Esophagus squamous epithelium (tissue), 5 donors: ENCODE data around the gene AK8. TPM values are rescaled to one million over a fixed set of nuclear protein-coding genes. Genes with fewer than 3 reads are reported as not detected.
"Not testable (repeated sequence)": the region's sequence is repeated elsewhere in the genome, so short reads cannot be mapped to it uniquely, and the experiment has no call there.

Source experiments
- DNase-seq: peaks from one replicate; lab custom pipeline; 2025; lab: John Stamatoyannopoulos, UW
- H3K27ac ChIP-seq, 4 donors: fragments of 200-600 bp; sonication (generic); one replicate each; pipeline ENCODE4 v1.5.1; 2016 to 2019; ENCODE audit warnings: mild to moderate bottlenecking in 1 of 4
- H3K27me3 ChIP-seq, 4 donors: fragments of 200-600 bp; sonication (generic); 1 replicate in 3 of 4; 2 replicates in 1 of 4; pipeline versions ENCODE4 v1.5.1 to v1.6.0; 2017 to 2021; ENCODE audit warnings: antibody characterized with exemption in 1 of 4
- H3K36me3 ChIP-seq, 3 donors: fragments of 200-600 bp; sonication (generic); one replicate each; pipeline ENCODE4 v1.5.1; 2016 to 2019
- H3K4me1 ChIP-seq, 3 donors: fragments of 200-600 bp; sonication (generic); one replicate each; pipeline ENCODE4 v1.5.1; 2017 to 2019
- H3K4me3 ChIP-seq, 4 donors: fragments of 200-600 bp; sonication (generic); 1 replicate in 3 of 4; 2 replicates in 1 of 4; pipeline ENCODE4 v1.5.1; 2016 to 2019; ENCODE audit warnings: mild to moderate bottlenecking in 2 of 4, moderate library complexity in 1 of 4
- H3K9me3 ChIP-seq, 3 donors: fragments of 200-600 bp; sonication (generic); one replicate each; pipeline ENCODE4 v1.5.1; 2016 to 2019
- POLR2A ChIP-seq, 4 donors: fragments of 450-650 bp; IDR thresholded peaks; one replicate each; pipeline ENCODE4 v1.6.1; 2017; ENCODE audit warnings: antibody characterized with exemption in 4 of 4, mild to moderate bottlenecking in 4 of 4, moderate library complexity in 3 of 4
- WGBS, 2 donors: methylation state at CpG; one replicate each; pipeline ENCODE4 v1.1.5; 2018; 5-methylcytosine and 5-hydroxymethylcytosine counted together
- intact Hi-C: fragments of 100-400 bp; cut with DNase I; formaldehyde crosslinking; loops from one replicate; pipeline ENCODE4 v1.15.0; 2022
- total RNA-seq, 4 donors: library from RNA; depleted of rRNA; stranded (reverse); fragments of >200 nt; gene quantifications; one replicate each; pipeline ENCODE4 v1.1.0, GENCODE V29; 2016
- TF ChIP-seq, protein P1 (sequence below), 6 experiments: fragments of 450-650 bp in 4 of 6; fragments of 200-600 bp in 2 of 6; sonication (generic) in 2 of 6; IDR thresholded peaks; one replicate each; pipeline ENCODE4 v1.5.1; 2016 to 2019; ENCODE audit warnings: antibody characterized with exemption in 6 of 6, mild to moderate bottlenecking in 4 of 6, moderate library complexity in 4 of 6
- donor health status: DM: yes; HTN: yes; CAD: no.

Gene AK8
- total RNA-seq, 4 donors from 2014 or later, result 0.38 to 1.1 (median 0.48) TPM; not detected in 1

DNA sequence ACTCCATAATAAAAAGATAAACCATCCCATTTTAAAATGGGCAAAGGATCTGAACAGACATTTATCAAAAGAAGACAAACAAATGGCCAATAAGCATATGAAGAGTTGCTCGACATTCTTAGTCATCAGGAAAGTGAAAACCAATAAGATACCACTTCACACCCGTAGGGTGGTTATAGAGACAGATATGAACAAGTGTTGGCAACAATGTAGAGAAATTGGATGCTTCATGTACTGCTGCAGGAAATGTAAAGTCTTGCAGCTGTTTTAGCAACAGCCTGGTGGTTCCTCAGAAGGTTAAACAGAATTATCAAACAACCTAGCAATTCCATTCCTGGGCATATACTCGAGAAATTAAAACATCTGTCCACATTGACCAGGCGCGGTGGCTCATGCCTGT, 165.3 kb downstream of the AK8 start:
- Histone ChIP-seq H3K27ac (no peak overlapping the region), H3K4me3 (no peak overlapping the region), H3K4me1 (no peaks in the 10 kb centered on the region), H3K27me3 (peaks cover 0 to 21% (median 0%) of the 10 kb centered on the region in 4 donors), H3K9me3 (no peaks in the 10 kb centered on the region), H3K36me3 (no peaks in the 10 kb centered on the region)
- no peak for TF ChIP-seq POLR2A (IDR thresholded peaks at IDR 0.05)
- TF ChIP-seq, protein P1, sequence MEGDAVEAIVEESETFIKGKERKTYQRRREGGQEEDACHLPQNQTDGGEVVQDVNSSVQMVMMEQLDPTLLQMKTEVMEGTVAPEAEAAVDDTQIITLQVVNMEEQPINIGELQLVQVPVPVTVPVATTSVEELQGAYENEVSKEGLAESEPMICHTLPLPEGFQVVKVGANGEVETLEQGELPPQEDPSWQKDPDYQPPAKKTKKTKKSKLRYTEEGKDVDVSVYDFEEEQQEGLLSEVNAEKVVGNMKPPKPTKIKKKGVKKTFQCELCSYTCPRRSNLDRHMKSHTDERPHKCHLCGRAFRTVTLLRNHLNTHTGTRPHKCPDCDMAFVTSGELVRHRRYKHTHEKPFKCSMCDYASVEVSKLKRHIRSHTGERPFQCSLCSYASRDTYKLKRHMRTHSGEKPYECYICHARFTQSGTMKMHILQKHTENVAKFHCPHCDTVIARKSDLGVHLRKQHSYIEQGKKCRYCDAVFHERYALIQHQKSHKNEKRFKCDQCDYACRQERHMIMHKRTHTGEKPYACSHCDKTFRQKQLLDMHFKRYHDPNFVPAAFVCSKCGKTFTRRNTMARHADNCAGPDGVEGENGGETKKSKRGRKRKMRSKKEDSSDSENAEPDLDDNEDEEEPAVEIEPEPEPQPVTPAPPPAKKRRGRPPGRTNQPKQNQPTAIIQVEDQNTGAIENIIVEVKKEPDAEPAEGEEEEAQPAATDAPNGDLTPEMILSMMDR (IDR thresholded peaks at IDR 0.05), result no peak
- no peak for DNase-seq
- intact Hi-C loops, result no loop called here
- WGBS, 2 donors, result 42 to 53% methylated on average over 3 to 5 of the region's 5 CpGs

GRCh38 chr9:132711846-132712245, 166.2 kb downstream of the AK8 start:
- Histone ChIP-seq H3K27me3 (peaks cover 0 to 12% (median 0%) of the 10 kb centered on the region in 4 donors), H3K9me3 (no peaks in the 10 kb centered on the region), H3K27ac (no peak overlapping the region), H3K36me3 (no peaks in the 10 kb centered on the region), H3K4me3 (no peak overlapping the region), H3K4me1 (no peaks in the 10 kb centered on the region)
- no peak for TF ChIP-seq POLR2A (IDR thresholded peaks at IDR 0.05)
- TF ChIP-seq, protein P1 (IDR thresholded peaks at IDR 0.05), result no peak
- DNase-seq, result no peak
- 84 to 88% methylated on average over 3 of the region's 3 CpGs for WGBS, 2 donors
- intact Hi-C loops, result no loop called here

DNA sequence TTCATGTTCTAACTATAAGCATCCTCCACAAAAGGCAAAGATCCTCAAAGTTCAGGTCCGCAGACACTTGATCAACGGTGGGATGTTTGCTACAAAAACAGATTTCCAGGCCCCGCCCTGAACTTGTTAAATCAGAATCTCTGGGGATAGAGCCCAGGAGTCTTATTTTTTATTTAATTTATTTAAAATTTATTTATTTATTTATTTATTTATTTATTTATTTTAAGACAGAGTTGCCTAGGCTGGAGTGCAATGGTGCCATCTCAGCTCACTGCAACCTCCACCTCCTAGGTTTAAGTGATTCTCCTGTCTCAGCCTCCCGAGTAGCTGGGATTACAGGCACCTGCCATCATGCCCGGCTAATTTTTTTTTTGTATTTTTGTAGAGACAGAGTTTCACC, 166.9 kb downstream of the AK8 start:
- H3K9me3 ChIP-seq, H3K27me3 ChIP-seq, H3K4me3 ChIP-seq, H3K27ac ChIP-seq, intact Hi-C loops, H3K36me3 ChIP-seq, H3K4me1 ChIP-seq, DNase-seq: not testable (repeated sequence)
- 90 to 97% methylated on average over 5 of the region's 5 CpGs for WGBS, 2 donors

- Histone ChIP-seq H3K27me3 (peaks cover 0 to 1% (median 0%) of the 10 kb centered on the region in 4 donors), H3K9me3 (no peaks in the 10 kb centered on the region), H3K4me1 (no peaks in the 10 kb centered on the region), H3K27ac (no peak overlapping the region), H3K36me3 (no peaks in the 10 kb centered on the region), H3K4me3 (no peak overlapping the region)
- TF ChIP-seq, protein P1 (IDR thresholded peaks at IDR 0.05), result no peak
- TF ChIP-seq POLR2A (IDR thresholded peaks at IDR 0.05), result no peak
- no peak for DNase-seq
- intact Hi-C loops, result no loop called here
- WGBS, 2 donors, result 81% methylated on average over 6 of the region's 6 CpGs
Observed at GRCh38 chr9:132710333-132710732, 167.8 kb downstream of the AK8 start.

DNA sequence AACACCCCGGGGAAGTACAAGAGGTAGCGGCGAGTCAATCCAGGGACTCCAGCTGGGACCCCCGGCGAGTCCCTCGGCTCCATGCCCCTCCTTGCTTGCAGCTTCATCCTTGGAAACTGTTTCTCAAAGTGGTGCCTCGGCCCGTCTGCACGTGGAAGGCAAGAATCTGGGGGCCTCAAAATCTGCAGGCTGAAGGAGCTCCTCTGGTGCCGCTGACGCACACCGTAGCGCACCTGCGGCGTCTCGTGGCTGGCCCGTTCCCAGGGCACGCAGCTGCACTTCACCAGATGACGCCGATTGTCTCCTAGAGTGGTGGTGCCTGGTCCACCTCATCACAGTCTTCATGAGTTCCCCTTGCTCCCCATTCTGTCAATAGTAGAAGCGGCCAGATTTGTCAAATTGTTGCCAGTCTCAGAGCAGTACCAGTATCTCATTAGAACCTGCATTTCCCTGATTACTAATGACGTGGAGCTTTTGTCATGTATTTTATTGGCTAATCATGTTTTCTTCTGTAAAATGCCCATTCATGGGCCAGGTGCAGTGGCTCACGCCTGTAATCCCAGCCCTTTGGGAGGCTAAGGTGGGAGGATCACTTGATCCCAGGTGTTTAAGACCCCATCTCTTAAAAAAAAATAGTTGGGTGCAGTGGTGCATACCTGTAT, 169.2 kb downstream of the AK8 start:
- Histone ChIP-seq H3K4me1 (no peaks in the 10 kb centered on the region), H3K4me3 (no peak overlapping the region), H3K27ac (no peak overlapping the region), H3K36me3 (no peaks in the 10 kb centered on the region), H3K27me3 (peaks cover 0 to 3% (median 0%) of the 10 kb centered on the region in 4 donors), H3K9me3 (no peaks in the 10 kb centered on the region)
- 75 to 76% methylated on average over 14 of the region's 23 CpGs for WGBS, 2 donors
- TF ChIP-seq, protein P1 (IDR thresholded peaks at IDR 0.05), result no peak
- no peak for TF ChIP-seq POLR2A (IDR thresholded peaks at IDR 0.05)
- no peak for DNase-seq
- intact Hi-C loops, result no loop called here
